Endothelial cell of hepatic sinusoid (primary cell): ENCODE measurements around the gene CASP6.
"Not testable (repeated sequence)": the region's sequence is repeated elsewhere in the genome, so short reads cannot be mapped to it uniquely, and the experiment has no call there.

Experiments
- in situ Hi-C: cut with HindIII; loops from 2 replicates; pipeline ENCODE4 v1.10.0; 2017; ENCODE audit warnings: low sequenced_read_pairs

The CASP6 gene

DNA sequence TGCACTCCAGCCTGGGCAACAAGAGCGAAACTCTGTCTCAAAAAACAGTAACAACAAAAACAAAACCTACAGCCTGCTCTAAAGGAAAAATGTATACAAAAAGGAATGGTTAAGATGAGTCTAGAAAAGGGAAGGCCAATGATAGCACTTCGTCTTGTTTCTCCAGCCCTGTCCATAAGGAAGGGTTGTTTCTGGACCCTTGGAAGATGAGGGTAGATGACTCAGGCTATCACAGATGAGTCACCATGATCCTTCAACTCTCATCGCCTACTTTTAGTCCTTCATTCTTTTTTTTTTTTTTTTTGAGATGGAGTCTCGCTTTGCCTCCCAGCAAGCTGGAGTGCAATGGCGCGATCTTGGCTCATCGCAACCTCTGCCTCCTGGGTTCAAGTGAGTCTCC, 17.8 kb upstream of the CASP6 start:
- in situ Hi-C loops = no loop called here

DNA sequence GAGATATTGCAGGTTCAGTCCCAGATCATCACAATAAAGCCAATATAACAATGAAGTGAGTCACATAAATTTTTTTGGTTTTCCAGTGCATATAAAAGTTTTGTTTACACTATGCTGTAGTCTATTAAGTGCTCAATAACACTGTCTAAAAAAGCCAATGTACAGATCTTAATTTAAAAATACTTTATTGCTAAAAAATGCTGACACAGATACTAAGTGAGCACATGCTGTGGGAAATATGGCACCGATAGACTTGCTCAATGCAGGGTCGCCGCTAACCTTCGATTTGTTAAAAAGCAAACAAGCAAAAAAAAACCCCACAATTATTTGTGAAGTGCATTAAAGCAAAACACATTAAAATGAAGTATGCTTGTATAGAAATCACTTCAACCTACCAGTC, 16.4 kb upstream of the CASP6 start:
- in situ Hi-C loops = no loop called here

DNA sequence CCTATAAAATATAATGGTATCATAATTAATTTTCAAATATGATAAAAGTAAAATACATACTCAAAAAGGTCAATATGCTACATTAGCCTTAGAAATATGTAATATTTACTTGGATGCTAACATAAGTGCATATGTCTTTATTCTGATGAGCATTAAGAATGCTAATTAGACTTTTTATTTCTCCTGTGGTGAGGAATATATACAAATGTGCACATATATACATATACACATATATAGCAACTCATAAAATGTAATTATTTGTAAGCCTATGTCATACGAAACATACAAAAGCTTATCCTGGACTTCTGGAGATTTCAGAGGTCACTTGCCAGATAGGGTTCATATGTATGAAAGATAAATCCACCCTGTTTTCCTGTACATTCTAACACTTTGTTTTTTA, 15.5 kb upstream of the CASP6 start:
- in situ Hi-C loops = no loop called here

DNA sequence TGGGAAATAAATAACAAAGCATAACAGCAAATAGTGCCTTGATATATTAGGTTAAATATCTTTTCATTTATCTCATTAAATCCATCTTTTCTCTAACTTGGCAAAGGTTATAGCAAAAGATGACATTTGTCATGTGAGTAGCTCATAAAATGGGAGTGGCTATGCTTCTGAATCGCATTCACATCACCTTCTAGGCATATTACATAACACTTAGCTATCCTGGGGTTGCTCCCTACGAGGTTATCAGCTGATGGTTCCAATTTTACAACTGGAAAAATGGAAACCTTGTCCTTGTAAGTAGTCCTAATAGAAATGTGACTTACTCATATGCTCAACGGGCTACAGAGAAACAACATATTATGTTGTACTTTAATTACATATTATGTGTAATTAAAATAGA, 10.3 kb upstream of the CASP6 start:
- in situ Hi-C loops = no loop called here

DNA sequence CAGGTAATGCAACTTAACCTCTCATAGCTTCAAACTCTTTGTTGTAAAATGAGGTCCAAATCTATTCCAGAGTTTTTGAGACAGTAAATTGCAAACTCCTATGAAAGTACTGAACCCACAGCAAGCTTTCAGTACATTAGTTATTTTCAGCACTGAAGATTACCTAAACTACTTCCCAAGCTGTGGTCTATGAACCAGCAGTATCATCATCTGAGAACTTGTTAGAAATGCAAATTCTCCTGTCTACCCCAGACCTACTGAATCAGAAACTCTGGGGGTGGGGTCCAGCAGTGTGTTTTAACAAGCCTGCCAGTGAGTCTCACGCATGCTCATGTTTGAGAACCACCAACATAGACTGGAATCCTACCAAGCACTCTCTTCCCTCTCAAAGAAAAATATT, 5.7 kb upstream of the CASP6 start:
- in situ Hi-C loops = no loop called here

DNA sequence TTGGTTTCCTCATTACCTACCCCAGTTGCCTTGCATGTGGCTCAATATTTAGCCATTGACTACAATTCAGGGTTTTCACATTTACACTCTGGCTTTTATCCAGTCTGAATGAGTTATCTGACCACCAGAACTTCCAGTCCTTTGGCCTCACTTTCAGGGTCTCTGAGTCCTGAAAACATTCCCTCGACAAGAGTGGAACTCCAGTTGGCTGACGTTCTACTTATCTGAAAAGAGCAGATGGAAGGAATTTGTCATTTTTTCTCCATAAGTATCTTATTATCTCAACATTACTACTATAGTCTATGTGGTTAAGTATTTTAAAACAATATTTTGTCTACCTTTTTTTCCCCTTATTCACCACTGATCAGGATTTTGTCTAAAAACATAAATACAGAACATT, 5.2 kb upstream of the CASP6 start:
- in situ Hi-C loops = no loop called here

DNA sequence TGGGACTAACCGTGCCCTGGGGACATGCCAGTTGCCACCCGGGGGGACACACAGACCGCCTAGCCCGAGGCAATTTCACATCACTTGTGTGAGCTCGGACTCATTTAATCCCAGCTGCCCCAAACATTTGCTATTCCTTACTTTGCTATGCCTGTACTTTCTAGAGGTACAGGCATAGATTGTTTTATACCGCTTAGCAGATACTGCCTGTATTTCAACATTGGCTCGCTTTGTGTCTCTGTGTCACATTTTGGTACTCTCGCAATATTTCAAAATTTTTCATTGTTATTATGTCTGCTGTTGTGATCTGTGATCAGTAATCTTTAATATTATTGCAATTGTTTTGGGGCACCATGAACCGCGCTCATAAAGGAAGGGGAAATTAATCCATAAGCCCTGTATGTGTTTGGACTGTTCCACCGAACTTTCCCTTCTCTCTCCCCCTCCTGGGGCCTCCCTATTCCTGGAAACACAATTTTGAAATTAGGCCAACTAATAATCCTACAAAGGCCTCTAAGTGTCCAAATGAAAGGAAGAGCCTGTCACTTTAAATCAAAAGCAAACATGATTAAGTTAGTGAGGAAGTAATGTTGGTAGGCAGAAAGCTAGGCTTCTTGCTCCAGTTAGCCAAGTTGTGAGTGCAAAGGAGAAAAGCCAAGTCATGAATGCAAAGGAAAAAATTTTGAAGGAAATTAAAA, 568 bp upstream of the CASP6 start:
- in situ Hi-C loops = no loop called here

DNA sequence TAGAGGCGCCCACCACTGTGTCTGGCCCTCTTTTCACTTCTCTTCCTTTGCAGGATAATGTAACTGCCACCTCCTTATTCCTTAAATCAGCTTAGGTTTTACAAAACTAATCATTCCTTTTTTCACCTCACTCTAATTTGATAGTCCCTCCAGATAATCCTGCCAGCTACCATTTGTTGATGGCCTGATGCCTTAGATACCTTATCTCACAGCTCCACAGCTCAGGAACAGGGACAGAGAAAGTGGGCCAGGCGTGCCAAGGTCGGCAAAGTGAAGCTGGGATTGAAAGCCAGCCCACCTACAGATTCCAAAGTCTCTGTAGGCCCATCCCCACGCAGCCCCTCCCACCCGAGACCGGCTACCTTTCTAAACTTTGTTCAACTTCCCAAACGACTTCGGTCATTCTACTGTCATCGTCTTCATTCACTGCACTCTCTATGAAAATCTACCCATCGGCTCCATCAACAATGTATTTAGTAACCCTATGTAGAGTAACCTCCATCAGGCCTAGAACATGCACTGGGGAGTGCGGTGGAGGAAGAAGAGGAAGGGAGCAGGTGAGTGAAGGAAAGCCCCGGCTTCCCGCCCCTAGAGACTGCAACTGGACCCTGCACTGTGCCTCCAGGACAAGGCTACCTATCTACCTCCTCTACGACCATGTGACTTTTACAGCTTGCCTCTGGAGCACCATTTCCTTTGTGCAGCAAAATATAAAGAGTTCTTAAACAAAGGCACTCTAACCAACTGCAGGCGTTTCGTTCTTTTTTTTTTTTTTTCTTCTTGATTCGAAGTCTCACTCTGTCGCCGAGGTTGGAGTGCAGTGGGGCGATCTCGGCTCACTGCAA, 1.5 kb downstream of the CASP6 start:
- in situ Hi-C loops = no loop called here

DNA sequence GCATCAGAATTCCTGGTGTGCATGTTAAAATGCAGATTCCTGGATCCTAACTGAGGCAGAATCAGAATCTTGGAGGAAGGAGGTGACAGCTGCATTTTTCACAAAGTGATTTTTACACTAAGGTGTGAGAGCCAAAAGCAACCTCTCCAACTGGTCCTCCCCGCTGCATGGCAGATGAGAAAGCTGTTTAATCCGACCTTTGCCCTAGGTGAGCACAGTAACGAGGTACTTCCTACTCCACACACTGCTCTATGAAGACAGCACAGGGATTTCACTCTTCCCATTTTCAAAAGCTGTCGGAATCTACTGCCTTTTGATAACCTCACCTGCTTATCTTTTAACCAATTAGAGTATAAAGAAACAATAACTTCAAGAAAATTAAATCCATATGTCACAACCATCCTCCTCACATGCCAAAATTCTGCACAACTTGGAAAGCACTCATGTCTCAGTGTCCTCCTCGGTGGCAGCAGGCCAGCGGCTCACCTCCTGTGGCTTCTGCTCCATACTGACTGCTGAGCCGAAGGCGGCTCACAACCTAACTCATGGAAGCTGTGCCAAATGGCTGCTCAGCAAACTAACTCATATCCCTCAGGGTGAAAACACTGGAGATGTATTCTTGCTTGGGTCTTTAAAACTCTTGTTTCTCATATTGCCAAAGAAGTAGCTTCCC, 3.6 kb downstream of the CASP6 start:
- in situ Hi-C loops = no loop called here

DNA sequence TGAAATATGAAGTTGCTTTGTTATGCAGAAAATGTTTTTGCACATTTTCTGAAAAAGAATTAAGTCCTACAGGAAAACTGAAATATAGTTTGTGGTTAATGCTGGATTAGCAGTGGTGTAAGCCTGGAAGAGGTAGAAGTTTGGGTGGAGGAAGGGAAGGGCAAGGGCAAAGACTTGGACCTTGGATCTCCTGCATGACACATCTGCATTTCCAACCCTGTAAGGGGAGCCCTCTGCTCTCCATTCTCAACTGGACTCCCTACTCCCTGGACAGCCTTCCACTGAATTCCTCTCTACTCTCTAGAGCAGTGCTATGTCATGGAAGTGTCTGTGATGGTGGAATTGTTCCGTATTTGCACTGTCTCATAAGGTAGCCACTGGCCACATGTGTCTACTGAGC, 4.6 kb downstream of the CASP6 start:
- in situ Hi-C loops = no loop called here

DNA sequence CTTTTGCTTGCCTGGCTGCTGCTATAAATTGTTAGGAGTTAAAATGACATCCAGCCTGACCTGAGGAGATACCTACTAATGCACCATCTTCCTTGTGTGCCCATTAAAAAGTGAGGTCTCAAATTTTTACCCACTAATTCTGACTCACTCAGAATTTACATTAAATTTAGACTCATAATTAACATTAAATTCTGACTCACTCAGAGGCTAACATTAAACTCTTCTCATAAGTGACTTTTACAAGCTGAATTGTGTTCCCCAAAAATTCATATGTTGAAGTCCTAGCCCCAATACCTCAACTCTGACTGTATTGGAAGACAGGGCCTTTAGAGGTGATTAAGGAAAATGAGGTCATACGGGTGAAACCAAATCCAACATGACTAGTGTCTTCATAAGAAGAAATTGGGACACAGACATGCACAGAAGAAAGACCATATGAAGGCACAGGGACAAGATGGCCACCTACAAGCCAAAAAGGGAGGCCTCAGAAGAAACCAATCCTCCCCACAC, 11.8 kb downstream of the CASP6 start:
- in situ Hi-C loops = no loop called here

DNA sequence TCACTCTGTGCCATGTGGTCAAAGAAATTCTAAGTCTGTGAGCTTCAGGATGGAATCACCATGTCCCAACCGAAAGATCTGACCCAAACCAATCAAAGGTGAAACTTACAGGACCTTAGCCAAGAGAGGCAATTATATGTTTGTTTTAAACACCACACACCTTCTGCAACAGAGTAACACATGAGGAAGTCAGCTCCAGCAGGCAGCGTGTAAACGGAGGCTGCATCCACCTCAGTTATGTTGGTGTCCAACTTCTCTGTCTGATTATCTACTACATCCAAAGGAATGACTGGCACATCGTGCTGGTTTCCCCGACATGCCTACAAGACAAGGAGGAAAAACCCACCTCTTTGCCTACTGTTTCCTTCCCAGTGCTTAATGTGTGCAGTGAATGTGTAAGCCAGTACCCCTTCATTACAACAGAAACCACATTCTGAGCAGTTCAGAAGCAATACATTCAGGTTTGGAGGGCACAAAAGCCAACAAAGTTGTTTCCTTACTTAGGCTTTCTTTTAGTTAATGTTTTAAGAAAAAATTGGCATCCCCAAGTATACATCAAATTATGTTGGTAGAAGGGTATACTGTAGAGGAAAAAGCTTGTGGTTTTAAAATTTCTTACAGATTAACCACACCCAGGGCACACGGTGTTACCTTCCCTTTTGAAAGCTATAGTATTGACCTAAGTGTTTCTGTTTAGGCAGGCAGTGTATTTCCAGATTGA, 12.4 kb downstream of the CASP6 start:
- in situ Hi-C loops = no loop called here

DNA sequence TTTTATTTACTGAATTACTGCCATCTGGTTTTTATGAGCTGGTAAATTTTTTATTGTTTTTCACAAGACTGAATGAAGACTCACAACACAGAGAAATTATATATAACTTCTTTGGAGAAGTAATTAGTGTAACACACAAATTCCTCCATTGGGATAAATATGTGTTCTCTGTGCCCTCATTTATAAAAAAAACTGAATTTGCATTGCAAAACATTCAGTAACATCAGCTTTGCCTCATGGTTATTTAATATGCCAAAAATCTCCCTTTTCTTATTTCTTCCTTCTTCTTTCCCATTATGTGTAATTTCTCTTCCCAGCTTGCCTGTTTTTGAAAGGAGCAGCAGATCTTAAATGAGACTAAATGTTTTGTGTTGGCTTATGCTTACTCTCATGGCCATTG, 18.5 kb downstream of the CASP6 start:
- in situ Hi-C loops = no loop called here

DNA sequence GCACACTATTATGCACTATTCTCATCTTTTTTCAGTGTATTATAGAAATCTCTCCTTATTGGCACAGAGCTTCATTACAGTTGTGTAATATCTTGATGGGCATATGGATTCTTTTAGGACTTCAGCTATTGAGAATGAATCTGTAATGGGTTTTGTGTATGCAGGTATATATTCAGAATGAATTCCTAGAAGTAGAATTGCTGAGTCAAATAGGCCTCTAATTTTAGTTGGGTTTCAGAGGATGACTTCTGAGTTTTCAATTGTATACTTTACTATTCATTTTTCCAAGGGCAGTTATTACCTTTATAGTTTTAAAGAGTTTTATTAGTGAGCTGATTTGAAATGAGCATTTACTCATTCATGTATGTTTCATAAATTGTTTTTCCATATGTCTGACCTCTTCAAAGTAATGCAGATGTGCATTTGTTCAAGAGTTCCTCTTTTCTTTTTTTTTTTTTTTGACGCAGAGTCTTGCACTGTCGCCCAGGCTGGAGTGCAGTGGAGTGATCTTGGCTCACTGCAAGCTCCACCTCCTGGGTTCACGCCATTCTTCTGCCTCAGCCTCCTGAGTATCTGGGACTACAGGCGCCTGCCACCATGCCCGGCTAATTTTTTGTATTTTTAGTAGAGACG, 19.5 kb downstream of the CASP6 start:
- in situ Hi-C loops = no loop called here

DNA sequence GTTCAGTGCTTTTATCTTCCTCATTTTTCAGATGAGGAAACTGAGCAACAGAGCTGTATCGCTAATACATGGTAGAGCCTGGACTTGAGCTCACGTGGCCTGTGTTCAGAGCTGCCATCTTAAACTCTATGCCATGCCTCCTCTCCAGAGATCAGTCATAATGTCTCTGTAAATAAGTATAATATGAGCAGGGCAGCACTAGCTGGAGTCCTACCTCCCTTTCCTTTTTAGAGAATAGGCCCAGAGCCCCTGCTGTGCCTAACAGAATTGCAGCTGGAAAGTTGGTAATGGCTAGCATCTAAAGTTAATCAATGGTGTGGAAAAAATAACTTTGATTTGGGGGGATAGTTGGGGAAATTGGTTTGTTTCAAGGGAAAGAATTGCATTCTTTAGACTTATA, 20.4 kb downstream of the CASP6 start:
- in situ Hi-C loops = no loop called here

DNA sequence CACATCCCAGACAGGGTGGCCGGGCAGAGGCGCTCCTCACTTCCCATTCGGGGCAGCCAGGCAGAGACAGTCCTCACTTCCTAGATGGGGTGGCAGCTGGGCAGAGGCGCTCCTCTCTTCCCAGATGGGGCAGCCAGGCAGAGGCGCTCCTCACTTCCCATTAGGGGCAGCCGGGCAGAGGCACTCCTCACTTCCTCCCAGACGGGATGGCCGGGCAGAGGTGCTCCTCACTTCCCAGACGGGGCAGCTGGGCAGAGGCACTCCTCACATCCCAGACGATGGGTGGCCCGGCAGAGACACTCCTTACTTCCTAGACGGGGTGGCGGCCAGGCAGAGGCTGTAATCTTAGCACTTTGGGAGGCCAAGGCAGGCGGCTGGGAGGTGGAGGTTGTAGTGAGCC, 24.3 kb downstream of the CASP6 start:
- in situ Hi-C loops = not testable (repeated sequence)

DNA sequence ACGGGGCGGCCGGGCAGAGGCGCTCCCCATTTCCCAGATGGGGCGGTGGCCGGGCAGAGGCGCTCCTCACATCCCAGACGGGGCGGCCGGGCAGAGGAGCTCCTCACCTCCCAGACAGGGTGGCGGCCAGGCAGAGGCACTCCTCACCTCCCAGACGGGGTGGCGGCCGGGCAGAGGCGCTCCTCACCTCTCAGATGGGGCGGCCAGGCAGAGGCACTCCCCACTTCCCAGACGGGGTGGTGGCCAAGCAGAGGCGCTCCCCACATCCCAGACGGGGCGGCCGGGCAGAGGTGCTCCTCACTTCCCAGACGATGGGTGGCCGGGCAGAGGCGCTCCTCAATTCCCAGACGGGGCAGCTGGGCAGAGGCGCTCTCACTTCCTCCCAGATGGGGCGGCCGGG, 24.8 kb downstream of the CASP6 start:
- in situ Hi-C loops = not testable (repeated sequence)

DNA sequence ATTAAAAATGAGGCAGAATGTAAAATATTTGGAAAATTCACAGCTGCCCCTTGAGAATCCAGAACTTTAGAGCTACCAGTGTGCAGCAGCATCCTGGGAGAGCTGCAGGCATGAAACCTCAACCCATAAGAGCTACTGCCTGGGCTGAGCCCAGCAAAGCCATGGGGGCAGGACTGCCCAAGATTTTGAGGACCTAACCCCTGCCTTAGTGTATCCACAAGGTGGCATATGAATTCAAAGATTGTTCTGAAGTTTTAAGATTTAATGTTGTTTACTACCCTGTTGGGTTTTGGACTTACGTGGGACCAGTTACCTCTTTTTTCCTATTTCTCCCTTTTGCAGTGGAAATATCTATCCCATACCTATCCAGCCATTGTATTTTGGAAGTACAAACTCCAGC, 26.4 kb downstream of the CASP6 start:
- in situ Hi-C loops = no loop called here

DNA sequence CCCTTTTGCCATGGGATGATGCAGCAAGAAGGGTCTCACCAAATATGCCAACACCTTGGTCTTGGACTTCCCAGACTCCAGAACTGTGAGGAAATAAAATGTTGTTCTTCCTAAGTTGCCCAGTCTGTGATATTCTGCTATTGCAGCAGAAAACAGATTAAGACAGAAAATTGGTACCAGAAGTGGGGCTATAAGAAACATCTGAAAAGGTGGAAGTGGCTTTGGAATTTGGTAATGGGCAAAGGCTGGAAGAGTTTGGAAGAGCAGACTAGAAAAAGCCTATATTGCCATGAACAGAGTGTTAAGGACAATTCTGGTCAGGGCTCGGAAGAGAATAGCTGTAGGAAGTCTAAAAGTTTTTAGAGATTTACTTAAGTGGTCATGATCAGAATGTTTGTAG, 27.4 kb downstream of the CASP6 start:
- in situ Hi-C loops = no loop called here

DNA sequence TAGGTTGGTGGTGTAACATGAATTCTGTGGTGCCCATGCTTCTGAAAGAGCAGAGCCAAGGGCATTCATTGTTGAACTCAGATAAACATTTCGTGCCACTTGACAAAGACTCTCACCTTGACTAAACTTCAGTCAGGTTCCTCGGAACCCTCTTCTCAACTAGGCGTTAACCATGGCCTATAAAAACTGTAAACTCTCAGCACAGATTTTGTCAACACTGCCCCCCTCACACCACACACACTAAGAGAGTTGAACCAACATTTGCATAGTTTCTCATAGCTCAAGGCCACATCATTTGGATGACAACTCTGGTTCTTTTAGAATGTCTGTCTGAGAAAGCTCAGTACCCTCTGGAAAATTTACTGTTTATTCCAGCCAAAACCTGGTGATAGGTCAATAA, 28.1 kb downstream of the CASP6 start:
- in situ Hi-C loops = no loop called here

DNA sequence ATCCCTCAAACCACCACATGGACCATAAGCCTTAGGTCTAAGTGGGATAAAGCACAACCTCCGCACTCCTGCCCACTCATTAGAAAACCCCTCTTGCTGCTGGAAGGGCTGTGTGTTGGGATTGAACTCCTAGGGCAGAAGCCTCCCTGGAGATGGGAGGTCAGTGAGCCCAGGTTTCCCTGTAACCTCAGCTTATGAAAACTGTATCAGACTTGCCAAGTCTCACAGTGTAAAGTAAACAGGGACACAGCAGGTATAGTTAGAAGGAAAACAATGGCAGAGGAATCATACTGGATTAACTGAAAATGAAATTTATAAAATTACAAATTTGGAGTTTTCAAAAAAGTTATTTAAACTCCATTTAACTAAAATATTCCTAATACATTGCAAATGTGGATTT, 29.9 kb downstream of the CASP6 start:
- in situ Hi-C loops = no loop called here
